ENCODE results near the gene CHD2.
"Not testable (repeated sequence)": the region's sequence is repeated elsewhere in the genome, so short reads cannot be mapped to it uniquely, and the experiment has no call there.

The CHD2 gene

DNA sequence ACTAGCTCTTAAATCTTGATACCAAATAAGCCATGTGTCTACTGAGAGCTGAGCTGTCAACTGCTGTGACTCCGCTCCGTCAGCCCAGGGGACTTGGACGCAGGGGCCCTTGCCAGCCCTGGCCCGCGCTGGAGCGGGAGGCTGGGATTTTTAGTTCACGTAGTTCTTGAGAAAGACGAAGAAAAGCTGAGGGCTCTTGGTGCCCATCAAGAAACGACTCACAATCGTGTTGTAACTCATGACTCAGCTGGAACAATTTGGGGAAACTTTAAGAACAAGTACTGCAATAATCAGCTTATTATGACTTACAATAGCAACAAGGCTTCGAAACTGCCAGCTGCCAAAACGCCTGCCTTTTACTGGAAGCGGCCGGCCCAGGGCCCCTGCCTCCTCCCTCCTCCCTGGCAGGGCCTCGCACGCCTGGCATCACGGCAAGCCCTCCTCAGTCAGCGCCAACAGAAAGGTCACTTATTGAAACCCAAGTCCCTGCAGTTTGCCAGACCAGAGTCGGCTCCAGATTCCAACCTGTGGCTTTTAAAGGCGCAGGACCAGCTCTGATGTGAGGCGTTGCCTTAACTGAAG lies 128.6 kb downstream of the CHD2 start:
- TF ChIP-seq, protein P1, sequence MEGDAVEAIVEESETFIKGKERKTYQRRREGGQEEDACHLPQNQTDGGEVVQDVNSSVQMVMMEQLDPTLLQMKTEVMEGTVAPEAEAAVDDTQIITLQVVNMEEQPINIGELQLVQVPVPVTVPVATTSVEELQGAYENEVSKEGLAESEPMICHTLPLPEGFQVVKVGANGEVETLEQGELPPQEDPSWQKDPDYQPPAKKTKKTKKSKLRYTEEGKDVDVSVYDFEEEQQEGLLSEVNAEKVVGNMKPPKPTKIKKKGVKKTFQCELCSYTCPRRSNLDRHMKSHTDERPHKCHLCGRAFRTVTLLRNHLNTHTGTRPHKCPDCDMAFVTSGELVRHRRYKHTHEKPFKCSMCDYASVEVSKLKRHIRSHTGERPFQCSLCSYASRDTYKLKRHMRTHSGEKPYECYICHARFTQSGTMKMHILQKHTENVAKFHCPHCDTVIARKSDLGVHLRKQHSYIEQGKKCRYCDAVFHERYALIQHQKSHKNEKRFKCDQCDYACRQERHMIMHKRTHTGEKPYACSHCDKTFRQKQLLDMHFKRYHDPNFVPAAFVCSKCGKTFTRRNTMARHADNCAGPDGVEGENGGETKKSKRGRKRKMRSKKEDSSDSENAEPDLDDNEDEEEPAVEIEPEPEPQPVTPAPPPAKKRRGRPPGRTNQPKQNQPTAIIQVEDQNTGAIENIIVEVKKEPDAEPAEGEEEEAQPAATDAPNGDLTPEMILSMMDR (IDR thresholded peaks at IDR 0.05; ENCODE audit: low read depth, low read length, missing control alignments): no peak
- H3K27me3 ChIP-seq (replicated peaks): no peaks in the 10 kb centered on the region
- in situ Hi-C loops (cut with HindIII; ENCODE audit: low pct_ligation_motif_present, low sequenced_read_pairs): no loop called here
- no peak overlapping the region for H3K27ac ChIP-seq
- DNase-seq: peak; percentile 28
- peaks cover 43% of the 10 kb centered on the region for H3K36me3 ChIP-seq (replicated peaks)
- H3K4me3 ChIP-seq (ENCODE audit: low read depth, low read length): no peak overlapping the region

DNA sequence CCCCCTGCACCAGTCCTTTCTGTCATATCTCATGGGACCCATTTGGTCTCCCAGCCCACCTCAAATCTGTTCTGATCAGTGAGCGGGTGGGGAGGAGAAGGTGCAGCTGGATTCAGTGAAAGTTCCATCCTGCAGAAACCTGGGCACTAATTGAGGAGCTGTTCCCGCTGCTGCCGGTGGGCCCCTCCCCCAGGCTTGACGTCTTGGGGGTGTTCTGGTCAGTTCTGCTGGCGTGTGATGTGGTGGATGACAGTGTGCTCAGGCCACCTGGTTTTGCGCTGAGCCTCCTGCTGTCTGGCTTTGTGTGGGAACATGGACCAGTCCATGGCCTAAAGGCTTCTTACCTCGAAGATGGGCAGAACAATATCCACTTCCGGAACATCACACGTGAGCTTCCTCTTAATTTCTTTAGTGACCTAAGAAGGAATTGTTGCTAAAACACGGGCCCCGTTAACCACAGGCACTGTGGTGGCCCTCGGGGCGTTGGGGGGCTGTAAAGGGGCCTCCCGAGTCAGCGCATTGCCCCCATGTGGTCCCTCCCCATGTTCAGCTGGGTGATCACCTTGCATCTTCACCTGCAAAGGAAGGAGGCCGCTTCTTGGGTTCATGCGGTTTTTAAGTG lies 129.2 kb downstream of the CHD2 start:
- H3K4me3 ChIP-seq (ENCODE audit: low read depth, low read length): no peak overlapping the region
- no peak overlapping the region for H3K27ac ChIP-seq
- in situ Hi-C loops (cut with HindIII; ENCODE audit: low pct_ligation_motif_present, low sequenced_read_pairs): no loop called here
- peaks cover 41% of the 10 kb centered on the region for H3K36me3 ChIP-seq (replicated peaks)
- TF ChIP-seq, protein P1 (IDR thresholded peaks at IDR 0.05; ENCODE audit: low read depth, low read length, missing control alignments): no peak
- DNase-seq: no peak
- no peaks in the 10 kb centered on the region for H3K27me3 ChIP-seq (replicated peaks)

DNA sequence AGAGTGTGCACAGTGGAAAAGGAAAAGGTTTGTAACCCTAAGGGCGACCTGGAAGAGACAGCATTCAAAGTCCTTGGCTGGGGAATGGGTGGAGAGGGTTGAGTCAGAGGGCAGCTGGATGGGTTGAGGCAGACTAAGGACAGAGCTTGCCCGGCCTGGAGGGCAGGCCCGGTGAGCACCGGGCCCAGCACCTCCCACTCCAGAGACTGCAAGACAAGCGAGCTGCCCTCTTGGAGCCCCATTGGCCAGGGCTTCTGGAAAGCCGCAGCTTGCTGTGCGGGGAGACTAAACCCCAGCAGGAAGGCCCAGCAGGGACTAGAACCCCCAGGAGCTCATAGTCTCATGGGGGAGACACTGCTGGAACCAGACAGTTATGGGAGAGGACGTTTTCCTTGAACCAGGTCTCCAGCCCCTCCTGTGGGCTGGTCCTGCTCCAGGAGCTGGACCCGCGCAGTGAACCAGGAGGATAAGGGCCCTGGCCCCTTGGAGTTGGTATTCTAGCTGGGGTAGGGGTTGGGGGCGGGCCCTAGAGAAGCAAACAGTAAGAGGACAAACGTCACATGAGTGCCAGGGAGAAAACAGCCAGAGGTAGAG lies 129.8 kb downstream of the CHD2 start:
- H3K36me3 ChIP-seq (replicated peaks): peaks cover 35% of the 10 kb centered on the region
- H3K4me3 ChIP-seq (ENCODE audit: low read depth, low read length): no peak overlapping the region
- in situ Hi-C loops (cut with HindIII; ENCODE audit: low pct_ligation_motif_present, low sequenced_read_pairs): no loop called here
- no peaks in the 10 kb centered on the region for H3K27me3 ChIP-seq (replicated peaks)
- DNase-seq: peak; percentile 16
- no peak overlapping the region for H3K27ac ChIP-seq
- TF ChIP-seq, protein P1 (IDR thresholded peaks at IDR 0.05; ENCODE audit: low read depth, low read length, missing control alignments): no peak

DNA sequence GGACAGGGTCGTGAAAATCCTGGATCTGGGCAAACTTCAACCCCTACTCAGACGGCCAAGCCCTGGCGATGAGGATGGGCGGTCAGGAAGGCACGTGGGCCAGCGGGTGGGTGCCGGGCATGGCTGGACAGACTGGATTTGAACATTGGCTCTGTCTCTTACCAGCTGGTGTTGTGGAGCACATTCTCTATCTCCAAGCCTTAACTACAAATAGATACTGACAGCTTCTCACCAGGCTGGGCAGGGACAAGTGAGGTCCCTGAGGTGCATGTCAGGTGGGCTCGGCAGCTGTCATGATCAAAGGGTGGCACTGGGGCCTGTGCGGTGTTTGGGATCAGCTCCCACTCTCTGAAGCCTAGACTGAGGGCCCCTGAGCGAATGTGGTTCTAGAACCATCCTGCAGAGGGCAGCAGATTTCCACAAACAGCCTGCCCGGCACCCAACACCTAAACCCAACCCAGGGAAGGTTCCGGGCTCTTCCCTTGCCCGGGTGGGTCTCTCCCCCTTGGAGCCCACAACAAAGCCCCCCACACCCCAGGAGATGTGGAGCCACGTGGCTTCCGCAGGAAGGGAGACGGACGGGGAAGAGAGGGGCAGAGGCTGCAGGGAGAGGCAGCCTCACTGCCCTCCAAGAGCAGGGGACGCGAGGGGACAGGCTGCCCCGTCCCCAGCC lies 130.4 kb downstream of the CHD2 start:
- H3K27ac ChIP-seq: no peak overlapping the region
- TF ChIP-seq, protein P1 (IDR thresholded peaks at IDR 0.05; ENCODE audit: low read depth, low read length, missing control alignments): peak; percentile 86
- in situ Hi-C loops (cut with HindIII; ENCODE audit: low pct_ligation_motif_present, low sequenced_read_pairs): no loop called here

DNA sequence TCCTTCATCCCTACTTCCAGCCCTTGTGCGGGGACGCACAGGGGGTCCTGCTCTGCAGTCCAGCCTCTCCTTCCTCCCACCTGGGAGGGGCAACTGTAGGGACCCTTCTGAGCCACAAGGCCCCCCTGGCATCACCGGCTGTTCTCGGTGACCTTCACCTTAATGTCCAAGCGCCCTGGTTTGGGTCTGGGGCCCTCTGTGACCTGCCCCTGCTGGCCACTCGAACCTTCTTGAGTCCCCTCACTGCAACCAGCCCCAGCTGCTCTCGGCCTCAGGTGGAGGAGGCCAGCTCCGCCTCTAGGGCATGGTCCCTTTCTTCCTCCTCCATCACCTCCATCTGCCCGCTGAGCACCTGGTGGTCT lies 131.0 kb downstream of the CHD2 start:
- in situ Hi-C loops (cut with HindIII; ENCODE audit: low pct_ligation_motif_present, low sequenced_read_pairs): no loop called here
- Histone ChIP-seq H3K27me3 (replicated peaks) (no peaks in the 10 kb centered on the region), H3K4me3 (ENCODE audit: low read depth, low read length) (no peak overlapping the region), H3K36me3 (replicated peaks) (peaks cover 23% of the 10 kb centered on the region), H3K27ac (no peak overlapping the region)
- no peak for DNase-seq
- TF ChIP-seq, protein P1 (IDR thresholded peaks at IDR 0.05; ENCODE audit: low read depth, low read length, missing control alignments): no peak

More for the DNA sequence above, 130.4 kb downstream of the CHD2 start:
- Histone ChIP-seq H3K27me3 (replicated peaks) (no peaks in the 10 kb centered on the region), H3K36me3 (replicated peaks) (peaks cover 28% of the 10 kb centered on the region), H3K4me3 (ENCODE audit: low read depth, low read length) (no peak overlapping the region)
- peak; percentile 61 for DNase-seq

DNA sequence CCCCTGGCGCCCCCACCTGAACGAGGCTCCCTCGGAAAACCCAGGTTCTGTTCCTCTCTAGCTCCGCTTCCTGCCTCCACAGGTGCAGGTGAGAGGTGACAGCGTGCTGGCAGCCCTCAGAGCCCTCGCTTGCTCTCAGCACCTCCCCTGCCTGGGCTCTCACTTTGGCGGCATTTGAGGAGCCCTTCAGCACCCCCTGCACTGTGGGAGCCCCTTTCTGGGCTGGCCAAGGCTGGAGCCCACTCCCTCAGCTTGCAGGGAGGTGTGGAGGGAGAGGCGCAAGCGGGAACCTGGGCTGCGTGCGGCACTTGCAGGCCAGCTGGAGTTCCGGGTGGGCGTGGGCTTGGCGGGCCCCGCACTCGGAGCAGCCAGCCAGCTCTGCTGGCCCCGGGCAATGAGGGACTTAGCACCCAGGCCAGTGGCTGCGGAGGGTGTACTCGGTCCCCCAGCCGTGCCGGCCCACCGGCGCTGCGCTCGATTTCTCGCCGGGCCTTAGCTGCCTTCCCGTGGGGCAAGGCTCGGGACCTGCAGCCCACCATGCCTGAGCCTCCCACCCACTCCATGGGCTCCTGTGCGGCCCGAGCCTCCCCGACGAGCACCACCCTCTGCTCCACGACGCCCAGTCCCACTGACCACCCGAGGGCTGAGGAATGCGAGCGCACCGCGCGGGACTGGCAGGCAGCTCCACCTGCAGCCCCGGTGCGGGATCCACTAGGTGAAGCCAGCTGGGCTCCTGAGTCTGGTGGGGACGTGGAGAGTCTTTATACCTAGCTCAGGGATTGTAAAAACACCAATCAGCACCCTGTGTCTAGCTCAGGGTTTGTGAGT lies 131.6 kb downstream of the CHD2 start:
- H3K36me3 ChIP-seq (replicated peaks): peaks cover 16% of the 10 kb centered on the region
- H3K27me3 ChIP-seq (replicated peaks); DNase-seq; in situ Hi-C loops (cut with HindIII; ENCODE audit: low pct_ligation_motif_present, low sequenced_read_pairs); H3K27ac ChIP-seq; H3K4me3 ChIP-seq (ENCODE audit: low read depth, low read length): not testable (repeated sequence)

DNA sequence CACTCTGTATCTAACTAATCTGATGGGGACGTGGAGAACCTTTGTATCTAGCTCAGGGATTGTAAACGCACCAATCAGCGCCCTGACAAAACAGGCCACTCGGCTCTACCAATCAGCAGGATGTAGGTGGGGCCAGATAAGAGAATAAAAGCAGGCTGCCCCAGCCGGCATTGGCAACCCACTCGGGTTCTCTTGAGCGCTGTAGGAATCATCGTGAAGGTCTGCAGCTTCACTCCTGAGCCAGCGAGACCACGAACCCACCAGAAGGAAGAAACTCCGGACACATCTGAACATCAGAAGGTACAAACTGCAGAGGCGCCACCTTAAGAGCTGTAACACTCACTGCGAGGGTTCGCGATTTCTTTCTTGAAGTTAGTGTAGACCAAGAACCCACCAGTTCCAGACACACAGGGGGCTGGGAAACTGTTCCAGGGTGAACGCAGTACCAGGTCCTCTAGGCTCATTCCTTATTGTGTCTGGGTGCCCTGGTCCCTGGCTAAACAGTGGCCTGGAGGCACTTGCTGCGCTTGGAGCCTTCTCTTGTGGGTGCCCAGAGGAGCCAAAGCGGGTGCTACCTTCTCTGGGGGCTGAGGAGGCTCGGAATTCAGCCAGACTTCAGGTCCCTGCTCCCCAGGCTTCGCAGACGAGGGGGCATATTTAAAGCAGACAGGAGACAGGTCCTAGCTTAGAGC lies 132.5 kb downstream of the CHD2 start:
- H3K4me3 ChIP-seq (ENCODE audit: low read depth, low read length); H3K27ac ChIP-seq; H3K27me3 ChIP-seq (replicated peaks); DNase-seq; in situ Hi-C loops (cut with HindIII; ENCODE audit: low pct_ligation_motif_present, low sequenced_read_pairs); H3K36me3 ChIP-seq (replicated peaks): not testable (repeated sequence)

All from brain microvascular endothelial cell (primary cell).